B cell (primary cell): ENCODE data around the gene AP2B1.

Source experiments
- CTCF ChIP-seq: fragments of 200-600 bp; IDR thresholded peaks from one replicate; pipeline ENCODE4 v1.8.0; 2022; ENCODE audit warnings: antibody characterized with exemption, mild to moderate bottlenecking
- EZH2 ChIP-seq: IDR thresholded peaks from 2 replicates; pipeline ENCODE4 v1.6.1; 2012; ENCODE audit warnings: borderline replicate concordance, low read depth, mild to moderate bottlenecking, moderate library complexity, low read length; ENCODE audit not compliant: insufficient read depth, poor library complexity, severe bottlenecking

GRCh38 chr17:35616536-35616935, 29.4 kb downstream of the AP2B1 start:
- TF ChIP-seq EZH2 (no peak), CTCF (no peak)
